Colon (tissue), 2 donors: ENCODE measurements around the gene MAN1C1.

Experiments used
- FAIRE-seq: peaks from 2 replicates; lab custom pipeline; 2012; peaks lifted over from hg19 to GRCh38; lab: Jason Lieb, UNC
- donor health status: control.
- donor health status: control.

MAN1C1 gene

GRCh38 chr1:25765136-25765922 lies 148.7 kb downstream of the MAN1C1 start:
- no peak for FAIRE-seq

GRCh38 chr1:25765923-25766589 lies 149.5 kb downstream of the MAN1C1 start:
- FAIRE-seq: no peak

GRCh38 chr1:25766721-25767436 lies 150.3 kb downstream of the MAN1C1 start:
- FAIRE-seq: no peak

- FAIRE-seq: no peak
Measured at GRCh38 chr1:25767437-25767770, 150.8 kb downstream of the MAN1C1 start.

- FAIRE-seq: no peak
Measured at GRCh38 chr1:25768999-25769398, 152.4 kb downstream of the MAN1C1 start.

- no peak for FAIRE-seq
Measured at GRCh38 chr1:25769625-25770383, 153.2 kb downstream of the MAN1C1 start.

GRCh38 chr1:25770541-25771220 lies 154.1 kb downstream of the MAN1C1 start:
- FAIRE-seq: no peak

- FAIRE-seq: no peak
Measured at GRCh38 chr1:25771221-25772114, 154.9 kb downstream of the MAN1C1 start.

- FAIRE-seq: no peak
Measured at GRCh38 chr1:25772164-25772563, 155.6 kb downstream of the MAN1C1 start.

- no peak for FAIRE-seq
Measured at GRCh38 chr1:25772692-25773245, 156.2 kb downstream of the MAN1C1 start.

GRCh38 chr1:25773441-25774125 lies 157.0 kb downstream of the MAN1C1 start:
- FAIRE-seq: no peak

- FAIRE-seq: no peak
Measured at GRCh38 chr1:25774206-25774803, 157.7 kb downstream of the MAN1C1 start.

GRCh38 chr1:25774921-25775771 lies 158.6 kb downstream of the MAN1C1 start:
- FAIRE-seq: no peak

GRCh38 chr1:25779388-25779787 lies 162.8 kb downstream of the MAN1C1 start:
- FAIRE-seq: no peak

GRCh38 chr1:25779894-25780293 lies 163.3 kb downstream of the MAN1C1 start:
- no peak for FAIRE-seq

- FAIRE-seq: no peak
Measured at GRCh38 chr1:25780318-25781129, 163.9 kb downstream of the MAN1C1 start.

- FAIRE-seq: no peak
Measured at GRCh38 chr1:25781130-25781433, 164.5 kb downstream of the MAN1C1 start.
